ENCODE data around the gene RAX. TPM values are rescaled to one million over a fixed set of nuclear protein-coding genes. Genes with fewer than 3 reads are reported as not detected.

RAX gene
- total and polyA plus RNA-seq, 2 donors (not counting 1 experiment from before 2014, with no cell fraction given), result not detected

- Histone ChIP-seq H2AFZ (ENCODE audit: low read length) (no peak overlapping the region), H3K27me3 (ENCODE audit: control insufficient read depth, insufficient read depth, low read length) (peaks cover 11% of the 10 kb centered on the region), H3K79me2 (ENCODE audit: control insufficient read depth, insufficient read depth, low read length) (no peaks in the 10 kb centered on the region), H3K4me2 (ENCODE audit: extremely low read depth, insufficient read depth, low read length) (no peak overlapping the region), H3K27ac (ENCODE audit: insufficient read depth, low read length) (no peak overlapping the region), H3K4me3 (replicated peaks in 1 of 4; ENCODE audit: control extremely low read depth in 1 of 4, insufficient read depth in 1 of 4, low read depth in 3 of 4, low read length in 4 of 4) (no peak overlapping the region), H3K9me3 (ENCODE audit: control insufficient read depth, insufficient read depth, low read depth, low read length) (no peaks in the 10 kb centered on the region), H3K9ac (ENCODE audit: insufficient read depth, low read length) (no peak overlapping the region), H4K20me1 (ENCODE audit: control insufficient read depth, extremely low read depth, insufficient read depth, low read length) (no peaks in the 10 kb centered on the region), H3K36me3 (ENCODE audit: control insufficient read depth, insufficient read depth, low read length) (no peaks in the 10 kb centered on the region), H3K4me1 (ENCODE audit: control insufficient read depth, extremely low read depth, insufficient read depth, low read length) (no peaks in the 10 kb centered on the region)
- TF ChIP-seq, protein P1, sequence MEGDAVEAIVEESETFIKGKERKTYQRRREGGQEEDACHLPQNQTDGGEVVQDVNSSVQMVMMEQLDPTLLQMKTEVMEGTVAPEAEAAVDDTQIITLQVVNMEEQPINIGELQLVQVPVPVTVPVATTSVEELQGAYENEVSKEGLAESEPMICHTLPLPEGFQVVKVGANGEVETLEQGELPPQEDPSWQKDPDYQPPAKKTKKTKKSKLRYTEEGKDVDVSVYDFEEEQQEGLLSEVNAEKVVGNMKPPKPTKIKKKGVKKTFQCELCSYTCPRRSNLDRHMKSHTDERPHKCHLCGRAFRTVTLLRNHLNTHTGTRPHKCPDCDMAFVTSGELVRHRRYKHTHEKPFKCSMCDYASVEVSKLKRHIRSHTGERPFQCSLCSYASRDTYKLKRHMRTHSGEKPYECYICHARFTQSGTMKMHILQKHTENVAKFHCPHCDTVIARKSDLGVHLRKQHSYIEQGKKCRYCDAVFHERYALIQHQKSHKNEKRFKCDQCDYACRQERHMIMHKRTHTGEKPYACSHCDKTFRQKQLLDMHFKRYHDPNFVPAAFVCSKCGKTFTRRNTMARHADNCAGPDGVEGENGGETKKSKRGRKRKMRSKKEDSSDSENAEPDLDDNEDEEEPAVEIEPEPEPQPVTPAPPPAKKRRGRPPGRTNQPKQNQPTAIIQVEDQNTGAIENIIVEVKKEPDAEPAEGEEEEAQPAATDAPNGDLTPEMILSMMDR (conservative IDR thresholded peaks at IDR 0.05 in 1 of 2, IDR thresholded peaks at IDR 0.05 in 1 of 2; ENCODE audit: low read depth in 1 of 2, low read length in 2 of 2), result peak; percentile 81 to 89
- no peak for TF ChIP-seq EZH2 (IDR thresholded peaks at IDR 0.05; ENCODE audit: low read length, missing control alignments)
- DNase-seq (ENCODE audit: low read depth in 2 of 2), result peak; percentile 64 to 94
Measured at GRCh38 chr18:59249199-59249774, 24.0 kb downstream of the RAX start.

- no peak for DNase-seq (ENCODE audit: low read depth in 2 of 2)
- Histone ChIP-seq H3K27me3 (ENCODE audit: control insufficient read depth, insufficient read depth, low read length) (peaks cover 11% of the 10 kb centered on the region), H3K4me2 (ENCODE audit: extremely low read depth, insufficient read depth, low read length) (no peak overlapping the region), H3K36me3 (ENCODE audit: control insufficient read depth, insufficient read depth, low read length) (no peaks in the 10 kb centered on the region), H3K79me2 (ENCODE audit: control insufficient read depth, insufficient read depth, low read length) (no peaks in the 10 kb centered on the region), H3K4me3 (replicated peaks in 1 of 4; ENCODE audit: control extremely low read depth in 1 of 4, insufficient read depth in 1 of 4, low read depth in 3 of 4, low read length in 4 of 4) (no peak overlapping the region), H4K20me1 (ENCODE audit: control insufficient read depth, extremely low read depth, insufficient read depth, low read length) (no peaks in the 10 kb centered on the region), H3K9me3 (ENCODE audit: control insufficient read depth, insufficient read depth, low read depth, low read length) (no peaks in the 10 kb centered on the region), H3K9ac (ENCODE audit: insufficient read depth, low read length) (no peak overlapping the region), H3K27ac (ENCODE audit: insufficient read depth, low read length) (no peak overlapping the region), H3K4me1 (ENCODE audit: control insufficient read depth, extremely low read depth, insufficient read depth, low read length) (no peaks in the 10 kb centered on the region), H2AFZ (ENCODE audit: low read length) (no peak overlapping the region)
- TF ChIP-seq EZH2 (IDR thresholded peaks at IDR 0.05; ENCODE audit: low read length, missing control alignments), result no peak
- TF ChIP-seq, protein P1 (conservative IDR thresholded peaks at IDR 0.05 in 1 of 2, IDR thresholded peaks at IDR 0.05 in 1 of 2; ENCODE audit: low read depth in 1 of 2, low read length in 2 of 2), result no peak
Measured at GRCh38 chr18:59246796-59247195, 26.5 kb downstream of the RAX start.

- no peak overlapping the region for H3K4me2 ChIP-seq (ENCODE audit: extremely low read depth, insufficient read depth, low read length)
- no peaks in the 10 kb centered on the region for H3K9me3 ChIP-seq (ENCODE audit: control insufficient read depth, insufficient read depth, low read depth, low read length)
- H3K4me3 ChIP-seq (replicated peaks in 1 of 4; ENCODE audit: control extremely low read depth in 1 of 4, insufficient read depth in 1 of 4, low read depth in 3 of 4, low read length in 4 of 4), result no peak overlapping the region
- H3K27ac ChIP-seq (ENCODE audit: insufficient read depth, low read length), result no peak overlapping the region
- no peaks in the 10 kb centered on the region for H3K79me2 ChIP-seq (ENCODE audit: control insufficient read depth, insufficient read depth, low read length)
- H3K27me3 ChIP-seq (ENCODE audit: control insufficient read depth, insufficient read depth, low read length), result peaks cover 13% of the 10 kb centered on the region
- no peak for TF ChIP-seq EZH2 (IDR thresholded peaks at IDR 0.05; ENCODE audit: low read length, missing control alignments)
- TF ChIP-seq, protein P1 (conservative IDR thresholded peaks at IDR 0.05 in 1 of 2, IDR thresholded peaks at IDR 0.05 in 1 of 2; ENCODE audit: low read depth in 1 of 2, low read length in 2 of 2), result no peak
- DNase-seq (ENCODE audit: low read depth in 2 of 2), result no peak
- H2AFZ ChIP-seq (ENCODE audit: low read length), result no peak overlapping the region
- no peaks in the 10 kb centered on the region for H3K36me3 ChIP-seq (ENCODE audit: control insufficient read depth, insufficient read depth, low read length)
- H3K4me1 ChIP-seq (ENCODE audit: control insufficient read depth, extremely low read depth, insufficient read depth, low read length), result no peaks in the 10 kb centered on the region
- H3K9ac ChIP-seq (ENCODE audit: insufficient read depth, low read length), result no peak overlapping the region
- H4K20me1 ChIP-seq (ENCODE audit: control insufficient read depth, extremely low read depth, insufficient read depth, low read length), result no peaks in the 10 kb centered on the region
Measured at GRCh38 chr18:59242906-59243305, 30.3 kb downstream of the RAX start.

Data from fibroblast of lung (primary cell).